KMS-11 (cell line): ENCODE data around the gene ACTR6.

Experiments used
- H2AFZ ChIP-seq: fragments of 200-600 bp; sonication (generic); 2 replicates; pipeline ENCODE4 v1.6.1; 2016; ENCODE audit warnings: antibody characterized with exemption, mixed run types, low read depth
- H3K27ac ChIP-seq: fragments of 200-600 bp; sonication (generic); 2 replicates; pipeline ENCODE4 v1.6.1; 2016; ENCODE audit warnings: mild to moderate bottlenecking, mixed run types
- H3K27me3 ChIP-seq: fragments of 200-600 bp; sonication (generic); 2 replicates; pipeline ENCODE4 v1.6.1; 2017; ENCODE audit warnings: mild to moderate bottlenecking, low read depth, mixed run types, moderate library complexity; ENCODE audit not compliant: insufficient read depth
- H3K36me3 ChIP-seq: fragments of 200-600 bp; sonication (generic); 2 replicates; pipeline ENCODE4 v1.6.1; 2017; ENCODE audit warnings: mild to moderate bottlenecking, mixed run types; ENCODE audit not compliant: insufficient read depth
- H3K4me1 ChIP-seq: fragments of 200-600 bp; sonication (generic); 2 replicates; pipeline ENCODE4 v1.6.1; 2016; ENCODE audit warnings: mild to moderate bottlenecking, low read depth, mixed run types; ENCODE audit not compliant: poor library complexity, severe bottlenecking
- H3K4me2 ChIP-seq: fragments of 200-600 bp; sonication (generic); 2 replicates; pipeline ENCODE4 v1.7.0; 2016; ENCODE audit warnings: mild to moderate bottlenecking, mixed run types
- H3K4me3 ChIP-seq: fragments of 200-600 bp; sonication (generic); IDR thresholded peaks from 2 replicates; pipeline ENCODE4 v1.6.1; 2017; ENCODE audit warnings: low read depth, low read length, mixed read lengths; ENCODE audit not compliant: insufficient read depth
- H3K79me2 ChIP-seq: fragments of 200-600 bp; sonication (generic); 2 replicates; pipeline ENCODE4 v1.6.1; 2016; ENCODE audit warnings: low read depth, mixed run types; ENCODE audit not compliant: insufficient read depth
- H3K9ac ChIP-seq: fragments of 200-600 bp; sonication (generic); 2 replicates; pipeline ENCODE4 v1.6.1; 2016; ENCODE audit warnings: mild to moderate bottlenecking, mixed run types
- H4K20me1 ChIP-seq: fragments of 200-600 bp; sonication (generic); 2 replicates; pipeline ENCODE4 v1.6.1; 2016; ENCODE audit warnings: mild to moderate bottlenecking, mixed run types; ENCODE audit not compliant: insufficient read depth
- TF ChIP-seq, protein P1 (sequence below): fragments of 200-600 bp; sonication (generic); conservative IDR thresholded peaks from 2 replicates; pipeline ENCODE4 v1.6.1; 2017; ENCODE audit warnings: low read depth, mild to moderate bottlenecking, antibody characterized with exemption, low read length, moderate library complexity, mixed read lengths

ACTR6 gene

DNA sequence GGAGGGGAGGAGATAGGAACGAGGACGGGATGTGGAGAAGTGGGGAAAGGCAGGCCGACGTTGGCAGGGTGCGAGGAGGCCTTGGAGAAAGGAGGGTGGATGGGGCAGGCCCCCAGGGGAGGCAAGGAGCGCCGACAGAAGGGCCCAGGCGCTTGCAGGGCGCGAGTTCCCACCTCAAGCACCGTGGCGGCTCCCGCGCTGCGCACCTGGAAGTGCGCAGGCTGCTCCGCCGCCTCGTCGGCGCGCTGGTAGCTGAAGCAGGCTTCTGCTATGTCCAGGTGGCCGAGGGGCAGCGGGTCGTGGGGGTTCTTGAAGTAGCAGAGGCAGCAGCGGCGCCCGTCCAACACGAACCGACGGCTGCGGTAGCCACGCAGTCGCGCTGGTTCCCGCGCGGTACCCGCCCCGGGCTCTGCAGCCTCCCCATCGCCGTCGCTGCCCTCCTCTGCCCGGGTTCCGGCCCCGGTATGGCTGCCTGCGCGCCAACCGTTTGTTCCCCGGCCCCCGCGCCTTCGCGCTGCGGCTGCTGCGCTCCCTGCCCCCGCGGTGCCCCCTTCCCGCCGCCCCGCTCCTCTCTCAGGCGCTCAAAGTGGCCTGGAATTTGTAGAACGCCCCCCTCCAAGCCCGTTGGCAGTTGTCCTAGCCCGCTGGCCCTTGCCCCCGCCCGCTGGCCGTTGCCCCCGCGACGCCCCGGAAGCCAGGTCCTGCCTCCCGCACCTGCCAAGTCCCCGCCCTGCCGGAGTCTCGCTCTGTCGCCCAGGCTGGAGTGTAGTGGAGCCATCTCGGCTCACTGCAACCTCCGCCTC, 1.1 kb upstream of the ACTR6 start:
- Histone ChIP-seq H4K20me1 (no peaks in the 10 kb centered on the region), H3K79me2 (peaks cover 11% of the 10 kb centered on the region; the same call in 1 of the 2 replicates), H3K4me2 (peak overlapping the region; percentile 98), H3K4me1 (peaks cover 13% of the 10 kb centered on the region), H3K27ac (peak overlapping the region; percentile 46), H3K36me3 (no peaks in the 10 kb centered on the region), H3K4me3 (no peak overlapping the region), H2AFZ (peak overlapping the region; percentile 92), H3K27me3 (no peaks in the 10 kb centered on the region), H3K9ac (peak overlapping the region; percentile 47; the same call in 1 of the 2 replicates)
- TF ChIP-seq, protein P1, sequence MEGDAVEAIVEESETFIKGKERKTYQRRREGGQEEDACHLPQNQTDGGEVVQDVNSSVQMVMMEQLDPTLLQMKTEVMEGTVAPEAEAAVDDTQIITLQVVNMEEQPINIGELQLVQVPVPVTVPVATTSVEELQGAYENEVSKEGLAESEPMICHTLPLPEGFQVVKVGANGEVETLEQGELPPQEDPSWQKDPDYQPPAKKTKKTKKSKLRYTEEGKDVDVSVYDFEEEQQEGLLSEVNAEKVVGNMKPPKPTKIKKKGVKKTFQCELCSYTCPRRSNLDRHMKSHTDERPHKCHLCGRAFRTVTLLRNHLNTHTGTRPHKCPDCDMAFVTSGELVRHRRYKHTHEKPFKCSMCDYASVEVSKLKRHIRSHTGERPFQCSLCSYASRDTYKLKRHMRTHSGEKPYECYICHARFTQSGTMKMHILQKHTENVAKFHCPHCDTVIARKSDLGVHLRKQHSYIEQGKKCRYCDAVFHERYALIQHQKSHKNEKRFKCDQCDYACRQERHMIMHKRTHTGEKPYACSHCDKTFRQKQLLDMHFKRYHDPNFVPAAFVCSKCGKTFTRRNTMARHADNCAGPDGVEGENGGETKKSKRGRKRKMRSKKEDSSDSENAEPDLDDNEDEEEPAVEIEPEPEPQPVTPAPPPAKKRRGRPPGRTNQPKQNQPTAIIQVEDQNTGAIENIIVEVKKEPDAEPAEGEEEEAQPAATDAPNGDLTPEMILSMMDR, result no peak

DNA sequence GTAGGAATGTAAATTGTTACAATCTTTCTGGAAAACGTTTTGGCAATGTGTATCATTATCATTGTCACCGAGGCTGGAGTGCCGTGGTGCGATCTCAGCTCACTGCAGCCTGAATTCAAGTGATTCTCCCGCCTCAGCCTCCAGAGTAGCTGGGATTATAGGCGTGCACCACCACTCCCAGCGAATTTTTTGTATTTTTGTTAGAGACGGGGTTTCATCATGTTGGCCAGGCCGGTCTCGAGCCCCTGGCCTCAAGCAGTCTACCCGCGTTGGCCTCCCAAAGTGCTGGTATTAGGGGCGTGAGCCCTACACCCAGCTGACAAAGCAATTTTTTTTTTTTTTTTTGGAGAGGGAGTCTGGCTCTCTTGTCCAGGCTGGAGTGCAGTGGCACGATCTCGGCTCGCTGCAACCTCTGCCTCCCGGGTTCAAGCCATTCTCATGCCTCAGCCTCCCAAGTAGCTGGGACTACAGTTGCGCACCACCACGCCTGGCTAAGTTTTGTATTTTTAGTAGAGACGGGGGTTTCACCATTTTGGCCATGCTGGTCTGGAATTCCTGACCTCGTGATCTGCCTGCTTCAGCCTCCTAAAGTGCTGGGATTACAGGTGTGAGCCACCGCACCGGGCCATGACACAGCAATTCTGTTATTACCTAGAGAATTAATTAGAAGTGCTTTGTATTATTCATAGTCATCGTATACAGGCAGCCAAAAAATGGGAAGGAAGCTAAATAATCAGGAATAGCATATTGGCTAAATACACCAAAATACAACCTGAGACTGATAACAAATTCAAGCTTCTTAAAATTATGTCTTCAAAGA, 1.2 kb downstream of the ACTR6 start:
- Histone ChIP-seq H3K79me2 (peaks cover 11% of the 10 kb centered on the region; the same call in 1 of the 2 replicates), H3K4me3 (no peak overlapping the region), H3K27me3 (no peaks in the 10 kb centered on the region), H3K4me1 (peaks cover 13% of the 10 kb centered on the region), H2AFZ (no peak overlapping the region), H3K9ac (no peak overlapping the region), H3K27ac (no peak overlapping the region), H3K36me3 (no peaks in the 10 kb centered on the region), H4K20me1 (no peaks in the 10 kb centered on the region), H3K4me2 (peak overlapping the region; percentile 23)
- TF ChIP-seq, protein P1, result no peak

DNA sequence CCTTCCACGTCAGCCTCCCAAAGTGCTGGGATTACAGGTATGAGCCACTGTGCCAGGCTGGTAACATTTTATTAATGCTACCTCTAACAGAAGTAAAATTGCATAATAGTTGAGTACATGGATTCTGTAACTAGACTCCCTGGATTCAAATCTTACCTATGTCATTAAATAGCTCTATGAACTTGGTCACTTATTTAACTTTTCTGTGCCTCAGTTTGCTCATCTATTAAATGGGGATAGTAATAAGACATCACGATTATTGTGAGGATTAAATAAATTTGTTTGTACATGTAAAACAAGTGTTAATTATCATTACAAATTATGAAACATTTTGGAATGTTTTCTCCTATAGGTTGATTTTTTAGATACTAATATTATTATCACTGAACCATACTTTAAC, 6.7 kb downstream of the ACTR6 start:
- H3K36me3 ChIP-seq, result peaks cover 4% of the 10 kb centered on the region; the same call in 1 of the 2 replicates
- no peak overlapping the region for H3K27ac ChIP-seq
- H2AFZ ChIP-seq, result no peak overlapping the region
- H4K20me1 ChIP-seq, result no peaks in the 10 kb centered on the region
- peaks cover under 1% of the 10 kb centered on the region; the same call in 1 of the 2 replicates for H3K79me2 ChIP-seq
- H3K4me3 ChIP-seq, result no peak overlapping the region
- H3K4me2 ChIP-seq, result no peak overlapping the region
- H3K4me1 ChIP-seq, result peaks cover 1% of the 10 kb centered on the region
- H3K9ac ChIP-seq, result no peak overlapping the region
- TF ChIP-seq, protein P1, result no peak
- H3K27me3 ChIP-seq, result no peaks in the 10 kb centered on the region

DNA sequence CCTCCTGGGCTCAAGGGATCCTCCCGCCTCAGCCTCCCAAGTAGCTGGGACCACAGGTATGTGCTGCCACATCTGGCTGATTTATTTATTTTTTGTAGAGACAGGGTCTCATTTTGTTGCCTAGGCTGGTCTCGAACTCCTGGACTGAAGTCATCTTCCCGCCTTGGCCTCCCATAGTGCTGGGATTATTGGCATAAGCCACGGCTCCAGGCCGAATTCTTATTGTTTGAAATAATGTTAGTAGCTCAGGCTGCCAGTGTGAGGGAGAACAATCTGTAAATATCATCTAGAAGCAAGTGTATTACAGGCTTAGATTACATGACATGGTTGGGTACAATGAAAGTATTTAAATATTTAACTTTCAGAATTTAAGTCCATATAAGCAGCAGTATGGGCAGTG, 8.2 kb downstream of the ACTR6 start:
- no peak overlapping the region for H3K4me3 ChIP-seq
- no peaks in the 10 kb centered on the region for H3K79me2 ChIP-seq
- no peaks in the 10 kb centered on the region for H3K27me3 ChIP-seq
- H4K20me1 ChIP-seq, result no peaks in the 10 kb centered on the region
- H3K36me3 ChIP-seq, result peaks cover 4% of the 10 kb centered on the region; the same call in 1 of the 2 replicates
- TF ChIP-seq, protein P1, result no peak
- no peak overlapping the region for H3K27ac ChIP-seq
- H2AFZ ChIP-seq, result no peak overlapping the region
- no peaks in the 10 kb centered on the region for H3K4me1 ChIP-seq
- H3K4me2 ChIP-seq, result no peak overlapping the region
- H3K9ac ChIP-seq, result no peak overlapping the region
